H1 (cell line): Measurements from ENCODE around the gene TIE1. TPM values are rescaled to one million over a fixed set of nuclear protein-coding genes. Genes with fewer than 3 reads are reported as not detected.

Source experiments
- CTCF ChIA-PET: fragments of 300-600 bp; sonication (Branson Sonifier 250); formaldehyde crosslinking; loops from one replicate; lab custom pipeline; 2021; ENCODE audit not compliant: partially characterized antibody; lab: Charles Lee
- POLR2A ChIA-PET: fragments of 300-600 bp; sonication (Branson Sonifier 250); formaldehyde crosslinking; loops from one replicate; lab custom pipeline; 2021; ENCODE audit warnings: inconsistent platforms; ENCODE audit not compliant: partially characterized antibody; lab: Charles Lee
- DNase-seq, 2 experiments: peaks; one replicate each; pipeline versions ENCODE4 v3.0.0 to v3.0.0-alpha.2; 2010 to 2022; ENCODE audit warnings: low spot score in 2 of 2, low read depth in 1 of 2, mixed read lengths in 1 of 2
- FAIRE-seq: peaks from 2 replicates; lab custom pipeline; 2011; peaks lifted over from hg19 to GRCh38; lab: Jason Lieb, UNC
- H2AFZ ChIP-seq: 2 replicates; pipeline ENCODE4 v1.8.1; 2012; ENCODE audit warnings: low read length, inconsistent platforms
- H2AK5ac ChIP-seq: 2 replicates; pipeline ENCODE4 v1.6.1; 2013; ENCODE audit warnings: low read depth, low read length
- H2BK120ac ChIP-seq: replicated peaks from 2 replicates; pipeline ENCODE3; 2013; ENCODE audit warnings: low read depth, low read length, inconsistent platforms
- H2BK12ac ChIP-seq: 2 replicates; pipeline ENCODE4 v1.6.1; 2013; ENCODE audit warnings: low read depth, low read length
- H2BK15ac ChIP-seq: 2 replicates; pipeline ENCODE4 v1.6.1; 2013; ENCODE audit warnings: low read length
- H2BK20ac ChIP-seq: 2 replicates; pipeline ENCODE4 v1.6.1; 2013; ENCODE audit warnings: low read length
- H2BK5ac ChIP-seq: 2 replicates; pipeline ENCODE4 v1.6.1; 2013; ENCODE audit warnings: low read depth, low read length
- H3K14ac ChIP-seq: 2 replicates; pipeline ENCODE4 v1.6.1; 2013; ENCODE audit warnings: inconsistent platforms; ENCODE audit not compliant: insufficient read length
- H3K18ac ChIP-seq: 2 replicates; pipeline ENCODE4 v1.6.1; 2013; ENCODE audit warnings: low read length; ENCODE audit errors: extremely low read depth
- H3K23ac ChIP-seq: 2 replicates; pipeline ENCODE4 v1.6.1; 2013; ENCODE audit warnings: inconsistent platforms; ENCODE audit not compliant: insufficient read length
- H3K23me2 ChIP-seq: 2 replicates; pipeline ENCODE4 v1.6.1; 2013; ENCODE audit warnings: low read depth, low read length
- H3K27ac ChIP-seq: 2 replicates; pipeline ENCODE4 v1.6.1; 2011; ENCODE audit warnings: low read depth, low read length, inconsistent platforms
- H3K27me3 ChIP-seq, 4 experiments: replicated peaks in 1 of 4; 1 replicate in 1 of 4; 2 replicates in 3 of 4; pipeline versions ENCODE4 v1.6.1 to v1.8.1; 2011 to 2013; ENCODE audit warnings: low read length in 3 of 4, mild to moderate bottlenecking in 3 of 4, inconsistent platforms in 2 of 4, mixed read lengths in 2 of 4, moderate library complexity in 1 of 4; ENCODE audit not compliant: control insufficient read depth in 3 of 4, insufficient read depth in 3 of 4; ENCODE audit errors: extremely low read depth in 1 of 4
- H3K36me3 ChIP-seq, 4 experiments: 2 replicates each; pipeline versions ENCODE4 v1.6.1 to v1.8.1; 2011 to 2013; ENCODE audit warnings: mild to moderate bottlenecking in 4 of 4, low read length in 3 of 4, moderate library complexity in 2 of 4, control low read depth in 1 of 4, inconsistent platforms in 1 of 4; ENCODE audit not compliant: insufficient read depth in 4 of 4, control insufficient read depth in 2 of 4
- H3K4ac ChIP-seq: replicated peaks from 2 replicates; pipeline ENCODE3; 2013; ENCODE audit warnings: low read length, low read depth, mixed read lengths, inconsistent platforms; ENCODE audit not compliant: insufficient read length
- H3K4me1 ChIP-seq, 4 experiments: replicated peaks in 1 of 4; 1 replicate in 1 of 4; 2 replicates in 3 of 4; pipeline versions ENCODE4 v1.6.1 to v1.8.1; 2011 to 2013; ENCODE audit warnings: low read length in 3 of 4, inconsistent platforms in 2 of 4, mixed read lengths in 1 of 4; ENCODE audit not compliant: insufficient read depth in 4 of 4, control insufficient read depth in 3 of 4
- H3K4me2 ChIP-seq, 2 experiments: 2 replicates each; pipeline versions ENCODE4 v1.6.1 to v1.8.1; 2011 to 2013; ENCODE audit warnings: low read depth in 2 of 2, low read length in 2 of 2, control low read depth in 1 of 2, inconsistent platforms in 1 of 2, mild to moderate bottlenecking in 1 of 2; ENCODE audit not compliant: insufficient read depth in 1 of 2
- H3K4me3 ChIP-seq, 4 experiments: fragments of 200-600, 300-600 bp in 1 of 4; sonication (generic), shearing (Covaris generic), sonication (Bioruptor Twin) in 1 of 4; 2 replicates each; pipeline versions ENCODE4 v1.5.1 to v1.8.1; 2011 to 2016; ENCODE audit warnings: low read length in 4 of 4, low read depth in 3 of 4, control low read depth in 2 of 4, inconsistent platforms in 2 of 4, mild to moderate bottlenecking in 2 of 4, mixed read lengths in 1 of 4, moderate library complexity in 1 of 4; ENCODE audit not compliant: insufficient read depth in 2 of 4; ENCODE audit errors: extremely low read depth in 1 of 4
- H3K56ac ChIP-seq: replicated peaks from 2 replicates; pipeline ENCODE3; 2013; ENCODE audit warnings: low read depth, mild to moderate bottlenecking, mixed read lengths, low read length, inconsistent platforms; ENCODE audit not compliant: insufficient read length
- H3K79me1 ChIP-seq: 2 replicates; pipeline ENCODE4 v1.6.1; 2013; ENCODE audit warnings: low read depth, low read length, control low read depth
- H3K79me2 ChIP-seq, 2 experiments: 2 replicates each; pipeline versions ENCODE4 v1.6.1 to v1.8.1; 2012 to 2013; ENCODE audit warnings: low read length in 2 of 2, mild to moderate bottlenecking in 2 of 2, inconsistent platforms in 1 of 2; ENCODE audit not compliant: insufficient read depth in 2 of 2, control insufficient read depth in 1 of 2
- H3K9ac ChIP-seq, 4 experiments: replicated peaks in 1 of 4; 1 replicate in 1 of 4; 2 replicates in 3 of 4; pipeline versions ENCODE4 v1.6.1 to v1.8.1; 2011 to 2013; ENCODE audit warnings: low read depth in 3 of 4, low read length in 3 of 4, control low read depth in 2 of 4, mild to moderate bottlenecking in 2 of 4, moderate library complexity in 2 of 4, inconsistent platforms in 1 of 4; ENCODE audit errors: extremely low read depth in 1 of 4
- H3K9me3 ChIP-seq, 2 experiments: 2 replicates each; pipeline versions ENCODE4 v1.6.1 to v1.8.1; 2012 to 2013; ENCODE audit warnings: mild to moderate bottlenecking in 2 of 2, moderate library complexity in 2 of 2, control low read depth in 1 of 2, inconsistent platforms in 1 of 2, low read depth in 1 of 2, low read length in 1 of 2, mixed read lengths in 1 of 2; ENCODE audit not compliant: insufficient read depth in 2 of 2
- H4K20me1 ChIP-seq, 2 experiments: replicated peaks in 1 of 2; 2 replicates each; pipeline versions ENCODE3 to v1.8.1; 2011 to 2013; ENCODE audit warnings: inconsistent platforms in 2 of 2, low read length in 2 of 2, mild to moderate bottlenecking in 1 of 2; ENCODE audit not compliant: insufficient read depth in 2 of 2, control insufficient read depth in 1 of 2
- H4K5ac ChIP-seq: 2 replicates; pipeline ENCODE4 v1.6.1; 2013; ENCODE audit warnings: low read length, low read depth, mixed read lengths, inconsistent platforms; ENCODE audit not compliant: insufficient read length
- H4K8ac ChIP-seq: 2 replicates; pipeline ENCODE4 v1.8.0; 2013; ENCODE audit warnings: mild to moderate bottlenecking, moderate library complexity, low read length, inconsistent platforms; ENCODE audit not compliant: insufficient read depth; ENCODE audit errors: extremely low read depth
- H4K91ac ChIP-seq: replicated peaks from 2 replicates; pipeline ENCODE3; 2013; ENCODE audit warnings: low read length, mixed read lengths, inconsistent platforms; ENCODE audit not compliant: insufficient read length
- GABPA ChIP-seq: IDR thresholded peaks from 2 replicates; pipeline ENCODE4 v1.6.1; 2011; ENCODE audit warnings: mild to moderate bottlenecking, low read length, moderate library complexity, borderline replicate concordance; ENCODE audit not compliant: insufficient read depth
- HDAC2 ChIP-seq, 2 experiments: fragments of 300-600 bp in 1 of 2; sonication (generic) in 1 of 2; IDR thresholded peaks; 2 replicates each; pipeline ENCODE4 v1.6.1; 2011 to 2012; ENCODE audit warnings: low read depth in 2 of 2, low read length in 2 of 2, mild to moderate bottlenecking in 2 of 2, moderate library complexity in 2 of 2, borderline replicate concordance in 1 of 2, inconsistent platforms in 1 of 2
- WGBS, 2 experiments: shearing (Covaris generic) in 1 of 2; methylation state at CpG; one replicate each; pipeline versions ENCODE4 v1.1.6 to v1.1.7; 2013 to 2015; ENCODE audit warnings: low lambda C conversion rate in 2 of 2, mixed read lengths in 2 of 2, inconsistent platforms in 1 of 2, low coverage in 1 of 2, missing lambda C conversion rate in 1 of 2; ENCODE audit not compliant: insufficient replicate concordance in 2 of 2, insufficient coverage in 1 of 2, insufficient read length in 1 of 2; ENCODE audit errors: extremely low coverage in 1 of 2, missing lambda C conversion rate in 1 of 2; 5-methylcytosine and 5-hydroxymethylcytosine counted together
- polyA plus RNA-seq, 7 experiments: library from polyadenylated mRNA; depleted of rRNA in 3 of 7; stranded (reverse) in 5 of 7; unstranded in 2 of 7; fragments of >200 nt in 5 of 7; fragments of 200-250 nt in 2 of 7; gene quantifications; 1 replicate in 5 of 7; 2 replicates in 1 of 7; 4 replicates in 1 of 7; pipeline versions ENCODE4 v1.2.1 to v1.2.3, GENCODE V29; 2011 to 2013; ENCODE audit warnings: missing spikeins in 2 of 7, mixed read lengths in 2 of 7
- total RNA-seq: library from RNA; stranded (reverse); fragmentation: NEBNext Ultra II Directional; extraction: Animal tissue kit (Norgen Biotek cat#: 25700); gene quantifications from 2 replicates; pipeline ENCODE4 v1.2.1, GENCODE V29; 2021

The TIE1 gene
- total and polyA plus RNA-seq, 2 of the 8 experiments (the other 6 are each of a cell fraction or from before 2014, with no cell fraction given): 0.74 to 2.2 TPM

DNA sequence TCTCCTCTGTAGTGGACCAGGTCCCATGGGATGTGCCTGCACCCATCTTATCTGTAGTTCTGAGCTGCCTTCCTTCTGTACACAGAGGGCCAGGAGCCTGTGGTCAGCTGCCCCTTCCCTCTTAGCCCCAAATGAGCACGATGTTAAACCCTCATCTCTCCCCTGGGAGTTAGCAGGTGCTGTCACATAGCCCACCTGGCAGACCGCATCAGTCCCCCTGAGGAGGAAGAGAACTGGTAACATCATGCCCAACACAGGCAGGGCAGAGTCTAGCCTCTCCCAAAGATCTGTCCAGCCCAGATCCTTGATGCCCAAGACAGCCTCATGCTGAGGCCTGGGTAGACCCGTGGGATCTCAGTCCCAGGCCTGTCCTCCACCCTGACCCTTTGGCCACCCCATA, 4.7 kb downstream of the TIE1 start:
- no peaks in the 10 kb centered on the region for H3K27me3 ChIP-seq
- H3K18ac ChIP-seq: no peak overlapping the region
- H2AK5ac ChIP-seq: no peak overlapping the region
- H3K9me3 ChIP-seq: no peaks in the 10 kb centered on the region
- CTCF ChIA-PET: interaction anchor here (0.6 to 1.9 kb wide), 2 partner anchors 11 to 69 kb away, joined by 3 to 7 read pairs; no protein-coding TSS in a partner anchor
- WGBS, 2 experiments: 94% methylated on average over 3 of the region's 3 CpGs; no CpG with 5 or more reads in 1 of the 2 experiments
- H3K4me2 ChIP-seq: no peak overlapping the region
- no peaks in the 10 kb centered on the region for H4K20me1 ChIP-seq
- H3K23ac ChIP-seq: no peak overlapping the region
- no peak overlapping the region for H3K27ac ChIP-seq
- no peak for FAIRE-seq
- DNase-seq: no peak
- H3K9ac ChIP-seq: no peak overlapping the region
- H3K23me2 ChIP-seq: no peaks in the 10 kb centered on the region
- POLR2A ChIA-PET: no interaction called here
- no peak overlapping the region for H2BK20ac ChIP-seq
- no peak overlapping the region for H4K5ac ChIP-seq
- H2BK5ac ChIP-seq: no peak overlapping the region
- H3K4me3 ChIP-seq: no peak overlapping the region
- no peak overlapping the region for H3K4ac ChIP-seq
- no peak overlapping the region for H2AFZ ChIP-seq
- no peak overlapping the region; the same call in 1 of the 2 replicates for H4K8ac ChIP-seq
- H2BK12ac ChIP-seq: no peak overlapping the region
- H3K56ac ChIP-seq: no peak overlapping the region
- H3K36me3 ChIP-seq: no peaks in the 10 kb centered on the region
- no peak overlapping the region for H4K91ac ChIP-seq
- no peaks in the 10 kb centered on the region; a peak in 1 of 7 replicates for H3K4me1 ChIP-seq
- TF ChIP-seq GABPA (no peak), HDAC2 (IDR thresholded peaks at IDR 0.05; ENCODE audit: borderline replicate concordance in 1 of 2, low read depth in 2 of 2, low read length in 2 of 2) (no peak)
- H3K14ac ChIP-seq: no peak overlapping the region
- no peaks in the 10 kb centered on the region for H3K79me2 ChIP-seq
- H2BK120ac ChIP-seq: no peak overlapping the region
- H2BK15ac ChIP-seq: no peak overlapping the region
- no peaks in the 10 kb centered on the region for H3K79me1 ChIP-seq
